A673 (cell line): ENCODE measurements around the gene PFKM.

Experiments used
- EZH2 ChIP-seq: fragments of 200-600 bp; sonication (generic); IDR thresholded peaks from 2 replicates; pipeline ENCODE4 v1.6.1; 2017; ENCODE audit warnings: borderline replicate concordance, low read depth, mild to moderate bottlenecking, mixed read lengths, antibody characterized with exemption, low read length; ENCODE audit not compliant: poor library complexity, severe bottlenecking
- TF ChIP-seq, protein P1 (sequence below): fragments of 300-800, 200-600 bp; sonication (generic); conservative IDR thresholded peaks from 2 replicates; pipeline ENCODE4 v1.5.1; 2017; ENCODE audit warnings: low read depth, mild to moderate bottlenecking, antibody characterized with exemption, low read length, moderate library complexity, mixed read lengths

DNA sequence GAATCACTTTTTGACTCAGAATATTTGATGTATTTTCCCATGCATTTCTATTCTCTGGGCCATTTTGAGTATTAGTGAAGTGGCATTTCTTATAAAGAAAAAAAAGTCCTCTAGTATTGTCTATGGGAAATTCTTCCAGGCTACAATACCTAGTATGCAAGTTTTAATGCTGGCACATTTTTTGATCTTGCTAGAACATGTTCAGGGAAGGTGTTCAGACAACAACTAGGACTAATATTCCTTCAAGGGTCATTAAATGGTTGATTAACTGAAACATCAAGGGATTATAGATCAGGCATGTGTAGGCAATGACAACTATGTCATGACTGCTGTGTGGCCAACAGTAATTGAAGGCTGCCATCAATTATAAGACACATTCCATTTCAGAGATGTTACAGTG is 71.9 kb downstream of the PFKM start:
- TF ChIP-seq, protein P1, sequence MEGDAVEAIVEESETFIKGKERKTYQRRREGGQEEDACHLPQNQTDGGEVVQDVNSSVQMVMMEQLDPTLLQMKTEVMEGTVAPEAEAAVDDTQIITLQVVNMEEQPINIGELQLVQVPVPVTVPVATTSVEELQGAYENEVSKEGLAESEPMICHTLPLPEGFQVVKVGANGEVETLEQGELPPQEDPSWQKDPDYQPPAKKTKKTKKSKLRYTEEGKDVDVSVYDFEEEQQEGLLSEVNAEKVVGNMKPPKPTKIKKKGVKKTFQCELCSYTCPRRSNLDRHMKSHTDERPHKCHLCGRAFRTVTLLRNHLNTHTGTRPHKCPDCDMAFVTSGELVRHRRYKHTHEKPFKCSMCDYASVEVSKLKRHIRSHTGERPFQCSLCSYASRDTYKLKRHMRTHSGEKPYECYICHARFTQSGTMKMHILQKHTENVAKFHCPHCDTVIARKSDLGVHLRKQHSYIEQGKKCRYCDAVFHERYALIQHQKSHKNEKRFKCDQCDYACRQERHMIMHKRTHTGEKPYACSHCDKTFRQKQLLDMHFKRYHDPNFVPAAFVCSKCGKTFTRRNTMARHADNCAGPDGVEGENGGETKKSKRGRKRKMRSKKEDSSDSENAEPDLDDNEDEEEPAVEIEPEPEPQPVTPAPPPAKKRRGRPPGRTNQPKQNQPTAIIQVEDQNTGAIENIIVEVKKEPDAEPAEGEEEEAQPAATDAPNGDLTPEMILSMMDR: no peak
- no peak for TF ChIP-seq EZH2
